Lower leg skin (tissue), 3 donors: ENCODE measurements around the gene GDPD4.

ENCODE experiments used
- CTCF ChIP-seq, 3 donors: fragments of 450-650 bp; IDR thresholded peaks; one replicate each; pipeline ENCODE4 v1.5.1; 2016; ENCODE audit warnings: antibody characterized with exemption in 3 of 3, mild to moderate bottlenecking in 3 of 3, moderate library complexity in 2 of 3
- POLR2A ChIP-seq, 2 donors: fragments of 450-650 bp; IDR thresholded peaks; one replicate each; pipeline ENCODE4 v1.6.1; 2016 to 2017; ENCODE audit warnings: antibody characterized with exemption in 2 of 2, mild to moderate bottlenecking in 1 of 2, moderate library complexity in 1 of 2

- TF ChIP-seq CTCF (IDR thresholded peaks at IDR 0.05) = no peak
- no peak for TF ChIP-seq POLR2A (IDR thresholded peaks at IDR 0.05)
Measured at GRCh38 chr11:77206264-77207018, 95.0 kb downstream of the GDPD4 start.
